ENCODE measurements around the gene MAST3.
A peak's percentile ranks its signal among the peaks of the same experiment; 100 is the strongest.

Gene MAST3

DNA sequence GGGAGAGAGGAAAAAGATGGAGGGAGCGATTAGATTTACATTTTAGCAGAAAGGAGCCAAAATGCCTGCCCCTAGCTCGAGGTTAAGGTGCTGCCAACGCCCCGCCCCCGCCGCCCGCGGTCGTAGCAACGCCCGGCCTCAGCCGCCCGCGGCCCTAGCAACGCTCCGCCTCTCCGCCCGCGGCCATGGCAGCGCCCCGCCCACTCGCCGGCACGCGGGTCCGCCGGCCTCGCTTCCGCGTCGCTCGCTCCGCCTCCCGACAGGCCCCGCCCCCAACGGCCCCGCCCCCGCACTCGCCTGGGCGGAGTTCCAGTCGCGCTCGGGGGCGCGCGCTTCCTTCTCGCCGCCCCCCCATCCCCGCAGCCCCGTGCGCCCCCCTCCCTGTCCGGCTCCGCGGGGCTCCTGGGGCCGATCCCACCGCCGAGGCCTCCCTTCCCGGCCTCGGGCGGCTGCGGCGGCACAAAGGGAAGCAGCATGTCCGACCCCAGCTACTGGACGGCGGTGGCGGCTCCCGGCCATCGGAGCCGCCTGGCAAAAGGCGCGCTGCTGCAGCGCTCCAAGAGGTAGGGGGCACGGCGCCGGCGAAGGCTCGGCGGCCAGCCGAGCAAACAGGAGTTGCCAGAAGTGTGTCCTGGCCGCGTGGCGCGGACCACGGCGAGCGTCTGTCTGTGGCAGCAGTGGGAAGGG lies 20.3 kb downstream of the MAST3 start:
- Histone ChIP-seq H3F3A (ENCODE audit: insufficient read depth) (0 out of 2 replicates have a peak, but pooled peaks cover 2% of the 10 kb centered on the region), H3K9me2 (replicated peaks; ENCODE audit: insufficient read depth, low read length) (no peaks in the 10 kb centered on the region), H3K9ac (ENCODE audit: low read length) (peak overlapping the region; percentile 81), H3K4me3 (ENCODE audit: insufficient read depth, low read length, poor library complexity, severe bottlenecking) (peak overlapping the region; percentile 70), H3K36me3 (ENCODE audit: low read length) (no peaks in the 10 kb centered on the region), H3K79me2 (ENCODE audit: insufficient read depth, low read length) (peaks cover 39% of the 10 kb centered on the region), H3K27me3 (ENCODE audit: low read length) (no peaks in the 10 kb centered on the region), H4K20me1 (ENCODE audit: low read depth, low read length) (no peaks in the 10 kb centered on the region), H3K4me2 (ENCODE audit: low read depth, low read length, poor library complexity, severe bottlenecking) (peak overlapping the region; percentile 82), H3K27ac (ENCODE audit: low read depth, low read length) (peak overlapping the region; percentile 43), H2AFZ (ENCODE audit: low read depth, low read length, severe bottlenecking) (no peak overlapping the region), H3K9me3 (ENCODE audit: insufficient read depth, low read length) (no peaks in the 10 kb centered on the region)
- TF ChIP-seq, protein P1, sequence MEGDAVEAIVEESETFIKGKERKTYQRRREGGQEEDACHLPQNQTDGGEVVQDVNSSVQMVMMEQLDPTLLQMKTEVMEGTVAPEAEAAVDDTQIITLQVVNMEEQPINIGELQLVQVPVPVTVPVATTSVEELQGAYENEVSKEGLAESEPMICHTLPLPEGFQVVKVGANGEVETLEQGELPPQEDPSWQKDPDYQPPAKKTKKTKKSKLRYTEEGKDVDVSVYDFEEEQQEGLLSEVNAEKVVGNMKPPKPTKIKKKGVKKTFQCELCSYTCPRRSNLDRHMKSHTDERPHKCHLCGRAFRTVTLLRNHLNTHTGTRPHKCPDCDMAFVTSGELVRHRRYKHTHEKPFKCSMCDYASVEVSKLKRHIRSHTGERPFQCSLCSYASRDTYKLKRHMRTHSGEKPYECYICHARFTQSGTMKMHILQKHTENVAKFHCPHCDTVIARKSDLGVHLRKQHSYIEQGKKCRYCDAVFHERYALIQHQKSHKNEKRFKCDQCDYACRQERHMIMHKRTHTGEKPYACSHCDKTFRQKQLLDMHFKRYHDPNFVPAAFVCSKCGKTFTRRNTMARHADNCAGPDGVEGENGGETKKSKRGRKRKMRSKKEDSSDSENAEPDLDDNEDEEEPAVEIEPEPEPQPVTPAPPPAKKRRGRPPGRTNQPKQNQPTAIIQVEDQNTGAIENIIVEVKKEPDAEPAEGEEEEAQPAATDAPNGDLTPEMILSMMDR (IDR thresholded peaks at IDR 0.05; ENCODE audit: insufficient read depth, low read length, poor library complexity, severe bottlenecking) = no peak
- no peak for TF ChIP-seq EZH2phosphoT487 (conservative IDR thresholded peaks at IDR 0.05; ENCODE audit: low read length)

DNA sequence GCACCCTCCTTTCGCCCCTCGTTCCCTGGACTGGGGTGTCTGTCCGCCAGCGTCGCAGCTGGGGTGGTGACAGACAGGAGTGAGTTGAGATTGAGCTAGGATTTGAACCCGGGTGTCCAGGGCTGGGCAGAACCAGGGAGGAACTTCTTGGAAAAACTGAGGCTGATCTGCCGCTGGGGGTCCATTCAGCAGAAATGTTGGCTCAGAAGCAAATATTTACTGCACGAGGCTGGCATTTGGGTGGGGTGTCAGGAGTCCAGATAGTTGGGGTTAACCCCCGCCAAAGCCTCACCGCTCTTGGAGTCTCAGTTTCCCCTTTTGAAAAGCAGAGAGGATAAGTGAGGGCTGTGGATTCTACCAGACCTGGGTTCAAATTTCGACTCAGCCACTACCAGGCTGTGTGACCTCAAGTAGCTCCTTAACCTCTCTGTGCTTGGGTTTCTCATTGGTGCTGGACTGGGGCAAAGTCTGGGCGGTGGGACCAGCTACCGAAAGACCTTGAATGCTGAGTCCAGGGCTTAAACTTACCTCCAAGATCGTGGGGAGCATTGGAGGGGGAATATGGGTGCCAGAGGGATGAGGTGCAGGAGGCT lies 20.9 kb downstream of the MAST3 start:
- Histone ChIP-seq H3K36me3 (ENCODE audit: low read length) (no peaks in the 10 kb centered on the region), H3K79me2 (ENCODE audit: insufficient read depth, low read length) (peaks cover 39% of the 10 kb centered on the region), H4K20me1 (ENCODE audit: low read depth, low read length) (no peaks in the 10 kb centered on the region), H3K4me3 (ENCODE audit: insufficient read depth, low read length, poor library complexity, severe bottlenecking) (peak overlapping the region; percentile 70), H3K9ac (ENCODE audit: low read length) (peak overlapping the region; percentile 81), H3K27ac (ENCODE audit: low read depth, low read length) (peak overlapping the region; percentile 43), H3K27me3 (ENCODE audit: low read length) (no peaks in the 10 kb centered on the region), H3F3A (ENCODE audit: insufficient read depth) (0 out of 2 replicates have a peak, but pooled peaks cover 2% of the 10 kb centered on the region), H3K4me2 (ENCODE audit: low read depth, low read length, poor library complexity, severe bottlenecking) (peak overlapping the region; percentile 82), H3K9me2 (replicated peaks; ENCODE audit: insufficient read depth, low read length) (no peaks in the 10 kb centered on the region), H2AFZ (ENCODE audit: low read depth, low read length, severe bottlenecking) (no peak overlapping the region), H3K9me3 (ENCODE audit: insufficient read depth, low read length) (no peaks in the 10 kb centered on the region)
- no peak for TF ChIP-seq EZH2phosphoT487 (conservative IDR thresholded peaks at IDR 0.05; ENCODE audit: low read length)
- TF ChIP-seq, protein P1 (IDR thresholded peaks at IDR 0.05; ENCODE audit: insufficient read depth, low read length, poor library complexity, severe bottlenecking) = no peak

DNA sequence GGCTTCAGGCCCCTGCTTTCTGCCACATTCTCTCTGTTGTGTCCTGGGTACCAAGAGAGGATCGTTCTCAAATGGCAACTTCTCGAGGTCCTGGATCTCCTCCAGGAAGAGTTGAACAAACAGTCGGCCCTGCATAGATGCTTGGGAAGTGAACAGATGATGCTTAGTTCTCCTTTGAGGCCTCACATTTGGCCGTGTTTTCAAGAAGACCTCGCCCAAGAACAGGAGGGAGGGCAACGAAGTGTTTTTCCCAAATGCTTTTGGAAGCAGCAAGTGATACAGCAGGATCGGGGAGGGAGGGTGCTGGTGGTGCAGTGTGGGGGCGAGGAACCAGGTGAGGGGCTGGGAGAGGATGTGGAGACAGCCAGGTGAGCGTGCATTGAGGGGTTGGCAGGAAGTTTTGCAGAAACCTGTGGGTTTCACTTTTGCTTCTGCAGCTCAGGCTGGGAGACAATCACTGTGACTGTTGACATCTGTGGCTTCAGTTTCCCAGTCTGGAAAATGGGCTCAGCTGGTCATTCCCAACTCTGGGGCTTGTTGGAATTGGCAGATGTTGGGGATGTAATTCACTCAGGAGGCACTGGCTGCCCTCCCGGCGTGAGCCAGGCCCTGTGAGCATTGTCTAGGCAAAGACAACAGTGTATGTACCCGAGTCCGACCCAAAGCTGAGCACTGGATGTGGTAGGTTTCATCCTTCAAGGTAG lies 21.6 kb downstream of the MAST3 start:
- H3K9me2 ChIP-seq (replicated peaks; ENCODE audit: insufficient read depth, low read length) = no peaks in the 10 kb centered on the region
- H3K79me2 ChIP-seq (ENCODE audit: insufficient read depth, low read length) = peaks cover 39% of the 10 kb centered on the region
- H3K9me3 ChIP-seq (ENCODE audit: insufficient read depth, low read length) = no peaks in the 10 kb centered on the region
- H3K27me3 ChIP-seq (ENCODE audit: low read length) = no peaks in the 10 kb centered on the region
- peak overlapping the region; percentile 81 for H3K9ac ChIP-seq (ENCODE audit: low read length)
- TF ChIP-seq, protein P1 (IDR thresholded peaks at IDR 0.05; ENCODE audit: insufficient read depth, low read length, poor library complexity, severe bottlenecking) = no peak
- TF ChIP-seq EZH2phosphoT487 (conservative IDR thresholded peaks at IDR 0.05; ENCODE audit: low read length) = no peak
- H4K20me1 ChIP-seq (ENCODE audit: low read depth, low read length) = no peaks in the 10 kb centered on the region
- 0 out of 2 replicates have a peak, but pooled peaks cover 2% of the 10 kb centered on the region for H3F3A ChIP-seq (ENCODE audit: insufficient read depth)
- H3K27ac ChIP-seq (ENCODE audit: low read depth, low read length) = peak overlapping the region; percentile 43
- H3K4me3 ChIP-seq (ENCODE audit: insufficient read depth, low read length, poor library complexity, severe bottlenecking) = peak overlapping the region; percentile 70
- H3K4me2 ChIP-seq (ENCODE audit: low read depth, low read length, poor library complexity, severe bottlenecking) = peak overlapping the region; percentile 82
- no peaks in the 10 kb centered on the region for H3K36me3 ChIP-seq (ENCODE audit: low read length)
- H2AFZ ChIP-seq (ENCODE audit: low read depth, low read length, severe bottlenecking) = no peak overlapping the region

Measured in SU-DHL-6 (cell line).